Colonic mucosa (tissue), 4 donors: Measurements from ENCODE around the gene SMCO2. TPM values are rescaled to one million over a fixed set of nuclear protein-coding genes. Genes with fewer than 3 reads are reported as not detected.

Experiments used
- DNase-seq: peaks from one replicate; pipeline ENCODE4 v3.0.0-alpha.2; 2020
- H3K27ac ChIP-seq: fragments of 200-600 bp; one replicate; pipeline ENCODE4 v1.8.0; 2021
- H3K27me3 ChIP-seq: fragments of 200-600 bp; one replicate; pipeline ENCODE4 v1.8.0; 2021
- H3K36me3 ChIP-seq: fragments of 200-600 bp; one replicate; pipeline ENCODE4 v1.8.0; 2021
- H3K4me1 ChIP-seq: fragments of 200-600 bp; one replicate; pipeline ENCODE4 v1.8.0; 2021; ENCODE audit warnings: mild to moderate bottlenecking
- H3K4me3 ChIP-seq: fragments of 200-600 bp; one replicate; pipeline ENCODE4 v1.8.0; 2021
- H3K9ac ChIP-seq, 2 donors: one replicate each; pipeline ENCODE4 v1.7.0; 2013; ENCODE audit warnings: control low read depth in 2 of 2, low read depth in 2 of 2, low read length in 2 of 2
- H3K9me3 ChIP-seq: fragments of 200-600 bp; one replicate; pipeline ENCODE4 v1.8.0; 2021
- intact Hi-C: fragments of 100-400 bp; cut with DNase I; formaldehyde crosslinking; loops from one replicate; pipeline ENCODE4 v1.14.1; 2022
- total RNA-seq, 2 donors: library from RNA; stranded (reverse); fragmentation: NEBNext Ultra II Directional in 1 of 2; extraction: Animal tissue kit (Norgen Biotek cat#: 25700) in 1 of 2; gene quantifications; one replicate each; pipeline ENCODE4 v1.2.1, GENCODE V29; 2021
- TF ChIP-seq, protein P1 (sequence below): fragments of 200-600 bp; IDR thresholded peaks from one replicate; pipeline ENCODE4 v1.8.0; 2022; ENCODE audit warnings: antibody characterized with exemption, mild to moderate bottlenecking
- donor health status: healthy.
- donor health status: DM: no; HTN: no; CAD: no.
- donor health status: DM: no; HTN: no; CAD: no.

SMCO2 gene
- total RNA-seq, 2 donors from 2014 or later, result 0.21 TPM; not detected in 1

DNA sequence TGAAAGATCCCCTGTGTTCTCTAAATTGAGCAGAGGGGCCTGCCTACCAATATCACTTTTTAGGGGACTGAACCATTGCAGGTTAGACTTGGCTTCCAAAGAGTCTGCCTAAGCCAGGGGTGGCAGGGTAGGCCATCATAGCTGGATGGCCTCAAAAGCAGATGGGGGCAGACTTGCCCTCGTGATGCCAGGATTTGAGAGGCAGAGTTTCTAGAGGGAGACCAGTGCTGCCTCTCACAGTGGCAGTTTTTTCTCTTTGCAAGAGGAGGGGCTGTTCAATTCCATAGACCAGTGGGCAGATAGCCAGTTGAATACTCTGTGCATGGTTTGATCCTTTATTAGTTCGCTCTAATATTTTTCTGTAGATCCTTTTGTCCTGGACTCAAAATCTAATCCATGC is 23.8 kb upstream of the SMCO2 start:
- Histone ChIP-seq H3K4me1 (no peaks in the 10 kb centered on the region), H3K9ac (no peak overlapping the region), H3K9me3 (no peaks in the 10 kb centered on the region), H3K27ac (no peak overlapping the region), H3K4me3 (no peak overlapping the region), H3K27me3 (no peaks in the 10 kb centered on the region), H3K36me3 (no peaks in the 10 kb centered on the region)
- no peak for DNase-seq
- intact Hi-C loops, result no loop called here
- TF ChIP-seq, protein P1, sequence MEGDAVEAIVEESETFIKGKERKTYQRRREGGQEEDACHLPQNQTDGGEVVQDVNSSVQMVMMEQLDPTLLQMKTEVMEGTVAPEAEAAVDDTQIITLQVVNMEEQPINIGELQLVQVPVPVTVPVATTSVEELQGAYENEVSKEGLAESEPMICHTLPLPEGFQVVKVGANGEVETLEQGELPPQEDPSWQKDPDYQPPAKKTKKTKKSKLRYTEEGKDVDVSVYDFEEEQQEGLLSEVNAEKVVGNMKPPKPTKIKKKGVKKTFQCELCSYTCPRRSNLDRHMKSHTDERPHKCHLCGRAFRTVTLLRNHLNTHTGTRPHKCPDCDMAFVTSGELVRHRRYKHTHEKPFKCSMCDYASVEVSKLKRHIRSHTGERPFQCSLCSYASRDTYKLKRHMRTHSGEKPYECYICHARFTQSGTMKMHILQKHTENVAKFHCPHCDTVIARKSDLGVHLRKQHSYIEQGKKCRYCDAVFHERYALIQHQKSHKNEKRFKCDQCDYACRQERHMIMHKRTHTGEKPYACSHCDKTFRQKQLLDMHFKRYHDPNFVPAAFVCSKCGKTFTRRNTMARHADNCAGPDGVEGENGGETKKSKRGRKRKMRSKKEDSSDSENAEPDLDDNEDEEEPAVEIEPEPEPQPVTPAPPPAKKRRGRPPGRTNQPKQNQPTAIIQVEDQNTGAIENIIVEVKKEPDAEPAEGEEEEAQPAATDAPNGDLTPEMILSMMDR, result no peak

DNA sequence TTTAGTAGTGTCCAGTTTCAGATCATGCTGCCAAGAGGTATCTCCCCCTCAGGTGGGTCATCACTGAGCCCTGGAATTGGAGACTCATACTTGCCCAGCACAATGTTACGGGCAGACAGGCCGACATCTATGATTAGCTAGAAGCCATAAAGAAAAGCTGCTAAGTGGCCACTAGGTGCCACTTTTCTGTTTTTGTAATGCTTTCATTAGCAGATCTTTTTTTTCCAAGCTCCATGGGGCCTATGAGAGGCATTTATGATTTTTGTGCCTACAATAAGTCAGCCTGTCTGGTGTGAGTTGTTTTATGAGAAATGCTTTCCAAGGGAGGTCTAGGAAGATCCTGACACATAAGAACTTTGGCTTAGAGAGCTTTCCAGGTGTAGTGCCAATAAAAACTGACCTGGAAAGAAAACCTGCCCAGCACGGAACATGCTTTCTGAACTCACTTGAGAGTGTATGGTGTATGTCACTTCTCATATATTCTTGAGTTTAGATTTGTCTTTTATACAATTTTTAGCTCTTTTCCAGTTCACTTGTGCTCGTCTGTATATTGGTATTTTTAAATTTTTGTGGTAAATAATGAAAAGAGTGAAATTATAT is 21.8 kb upstream of the SMCO2 start:
- no peaks in the 10 kb centered on the region for H3K36me3 ChIP-seq
- no peaks in the 10 kb centered on the region for H3K27me3 ChIP-seq
- TF ChIP-seq, protein P1, result peak; percentile 42
- no peak for DNase-seq
- intact Hi-C loops, result no loop called here
- no peak overlapping the region for H3K27ac ChIP-seq
- no peaks in the 10 kb centered on the region for H3K9me3 ChIP-seq
- H3K9ac ChIP-seq, result no peak overlapping the region
- H3K4me1 ChIP-seq, result no peaks in the 10 kb centered on the region
- no peak overlapping the region for H3K4me3 ChIP-seq

DNA sequence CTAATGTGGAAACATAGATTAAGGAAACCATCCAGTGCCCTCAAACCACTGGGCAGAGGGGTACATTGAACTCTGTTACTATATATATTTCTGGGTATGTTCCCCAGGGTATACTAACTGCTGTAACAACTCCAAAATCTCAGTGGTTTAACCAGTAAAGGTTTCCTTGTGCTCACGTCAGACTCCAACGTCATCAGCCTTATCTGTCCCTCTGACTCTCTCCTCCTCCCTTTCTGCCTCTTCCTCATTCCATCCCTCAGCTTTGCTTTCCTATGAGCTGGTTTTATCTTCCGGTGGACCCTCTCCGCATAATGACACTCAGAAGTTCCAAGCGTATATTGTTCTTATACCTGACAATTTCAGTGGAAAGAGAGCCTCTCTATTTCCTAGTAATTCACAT is 21.2 kb upstream of the SMCO2 start:
- Histone ChIP-seq H3K4me3 (no peak overlapping the region), H3K9me3 (no peaks in the 10 kb centered on the region), H3K4me1 (no peaks in the 10 kb centered on the region), H3K27me3 (no peaks in the 10 kb centered on the region), H3K36me3 (no peaks in the 10 kb centered on the region), H3K27ac (no peak overlapping the region), H3K9ac (no peak overlapping the region)
- intact Hi-C loops, result no loop called here
- TF ChIP-seq, protein P1, result no peak
- no peak for DNase-seq

DNA sequence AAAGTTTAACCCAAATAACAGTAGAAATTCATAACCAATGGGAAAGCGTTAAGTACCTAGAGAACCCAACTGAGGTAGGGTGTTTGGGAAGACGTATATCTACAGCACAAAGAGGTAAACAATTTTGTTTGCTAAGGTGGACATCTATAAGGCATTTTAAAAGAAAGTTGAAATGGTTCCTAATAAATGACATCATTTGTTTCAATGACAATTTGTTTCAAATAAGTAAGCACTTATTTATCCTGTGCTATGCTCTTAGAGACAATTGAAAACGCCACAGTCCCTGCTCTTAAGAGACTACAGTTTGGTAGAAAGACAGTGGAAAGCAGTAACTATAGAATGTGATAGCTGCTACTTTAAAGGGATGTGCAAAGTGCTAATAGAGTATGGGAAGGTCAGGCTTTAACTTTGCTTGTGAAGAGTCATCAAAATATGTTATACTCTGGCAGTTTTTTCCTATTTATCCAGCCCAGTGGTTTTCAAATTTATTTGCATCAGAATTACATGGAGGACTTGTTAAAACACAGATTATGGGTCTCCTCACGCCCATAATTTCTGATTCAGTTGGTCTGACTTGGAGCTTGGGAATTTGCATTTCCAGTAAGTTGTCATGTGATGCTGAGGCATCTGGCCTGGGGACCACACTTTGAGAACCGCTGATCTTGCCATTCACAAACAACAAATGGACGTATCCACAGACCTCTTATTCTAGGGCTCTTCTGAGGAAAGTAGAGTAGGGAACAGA is 19.6 kb upstream of the SMCO2 start:
- no peaks in the 10 kb centered on the region for H3K36me3 ChIP-seq
- H3K9me3 ChIP-seq, result no peaks in the 10 kb centered on the region
- H3K9ac ChIP-seq, result no peak overlapping the region
- H3K4me3 ChIP-seq, result no peak overlapping the region
- TF ChIP-seq, protein P1, result no peak
- H3K27ac ChIP-seq, result no peak overlapping the region
- intact Hi-C loops, result no loop called here
- no peaks in the 10 kb centered on the region for H3K4me1 ChIP-seq
- no peaks in the 10 kb centered on the region for H3K27me3 ChIP-seq
- no peak for DNase-seq

DNA sequence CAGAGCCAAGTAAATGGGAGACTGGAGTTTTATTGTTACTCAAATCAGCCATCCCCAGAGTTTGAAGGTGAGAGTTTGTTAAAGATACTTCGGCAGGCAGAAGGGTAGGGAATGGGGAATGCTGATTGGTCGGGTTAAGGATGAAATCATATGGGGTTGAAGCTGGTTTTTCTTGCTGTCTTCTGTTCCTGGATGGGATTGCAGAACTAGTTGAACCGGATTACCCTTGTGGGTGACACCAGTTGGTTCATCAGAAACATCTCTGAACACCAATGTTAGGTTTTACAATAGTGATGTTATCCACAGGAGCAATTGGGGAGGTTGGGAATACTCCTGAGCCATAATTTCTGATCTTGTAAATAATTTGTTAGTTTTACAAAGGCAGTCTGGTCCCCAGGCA is 18.7 kb upstream of the SMCO2 start:
- no peak for DNase-seq
- no peaks in the 10 kb centered on the region for H3K27me3 ChIP-seq
- H3K27ac ChIP-seq, result no peak overlapping the region
- intact Hi-C loops, result no loop called here
- TF ChIP-seq, protein P1, result no peak
- H3K9ac ChIP-seq, result no peak overlapping the region
- no peaks in the 10 kb centered on the region for H3K36me3 ChIP-seq
- H3K9me3 ChIP-seq, result no peaks in the 10 kb centered on the region
- no peak overlapping the region for H3K4me3 ChIP-seq
- no peaks in the 10 kb centered on the region for H3K4me1 ChIP-seq
